Body of pancreas (tissue), 4 donors: ENCODE results near the gene TMEM14C. TPM values are rescaled to one million over a fixed set of nuclear protein-coding genes. Genes with fewer than 3 reads are reported as not detected.

ENCODE experiments used
- ATAC-seq: fragments of 150-250 bp; one replicate; pipeline ENCODE4 v1.9.1; 2016
- DNase-seq, 4 donors: peaks; one replicate each; pipeline ENCODE4 v3.0.0-alpha.2; 2019
- H3K27ac ChIP-seq, 4 donors: fragments of 200-600 bp; sonication (generic); 1 replicate in 3 of 4; 2 replicates in 1 of 4; pipeline versions ENCODE4 v1.5.1 to v1.6.1; 2016 to 2019; ENCODE audit warnings: mild to moderate bottlenecking in 1 of 4, mixed read lengths in 1 of 4, moderate library complexity in 1 of 4
- H3K27me3 ChIP-seq, 2 donors: fragments of 200-600 bp; sonication (generic); one replicate each; pipeline ENCODE4 v1.6.0; 2016; ENCODE audit warnings: mild to moderate bottlenecking in 1 of 2
- H3K36me3 ChIP-seq, 2 donors: fragments of 200-600 bp; sonication (generic); replicated peaks in 1 of 2; 2 replicates each; pipeline ENCODE4 v1.5.1; 2016; ENCODE audit warnings: low read depth in 2 of 2; ENCODE audit not compliant: insufficient read depth in 1 of 2
- H3K4me1 ChIP-seq: fragments of 200-600 bp; sonication (generic); one replicate; pipeline ENCODE4 v1.6.0; 2016
- H3K4me3 ChIP-seq, 2 donors: fragments of 200-600 bp; sonication (generic); 1 replicate in 1 of 2; 2 replicates in 1 of 2; pipeline ENCODE4 v1.5.1; 2016 to 2019
- H3K9me3 ChIP-seq, 3 donors: fragments of 200-600 bp; sonication (generic); 1 replicate in 2 of 3; 2 replicates in 1 of 3; pipeline ENCODE4 v1.5.1; 2016
- POLR2A ChIP-seq, 3 donors: fragments of 450-650 bp; IDR thresholded peaks; one replicate each; pipeline ENCODE4 v1.6.1; 2016; ENCODE audit warnings: antibody characterized with exemption in 3 of 3, mild to moderate bottlenecking in 2 of 3
- WGBS, 2 donors: methylation state at CpG; one replicate each; pipeline ENCODE4 v1.1.5; 2017; 5-methylcytosine and 5-hydroxymethylcytosine counted together
- intact Hi-C: fragments of 100-400 bp; cut with DNase I; formaldehyde crosslinking; loops from one replicate; pipeline ENCODE4 v1.15.1; 2023
- total RNA-seq, 2 donors: library from RNA; depleted of rRNA; stranded (reverse); fragments of >200 nt; gene quantifications; one replicate each; pipeline ENCODE4 v1.1.0, GENCODE V29; 2016
- TF ChIP-seq, protein P1 (sequence below), 7 experiments: fragments of 450-650 bp in 4 of 7; fragments of 200-600 bp in 3 of 7; sonication (generic) in 3 of 7; IDR thresholded peaks; one replicate each; pipeline ENCODE4 v1.5.1; 2016 to 2019; ENCODE audit warnings: antibody characterized with exemption in 7 of 7

TMEM14C gene
- total RNA-seq, 2 donors from 2014 or later: 31.6 to 61.0 TPM

DNA sequence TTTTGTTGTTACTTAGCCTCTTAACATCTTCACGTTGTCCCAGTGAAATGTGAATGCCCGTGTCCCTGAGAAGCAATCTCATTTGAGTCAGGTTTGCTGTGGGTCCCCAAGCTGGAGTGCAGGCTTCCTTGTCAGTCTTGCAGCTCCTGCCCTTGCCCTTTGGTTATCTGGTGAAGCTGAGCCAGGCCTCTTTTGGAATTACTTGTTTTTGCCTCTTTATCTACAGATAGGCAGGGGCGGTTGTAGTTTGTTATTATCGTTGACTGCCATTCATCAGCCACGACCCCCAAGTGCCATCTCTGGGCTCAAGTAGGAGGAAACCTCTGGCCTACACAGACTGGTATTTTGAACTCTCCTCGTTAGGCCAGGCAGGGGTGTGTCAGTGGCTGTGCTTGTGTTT lies 2.2 kb downstream of the TMEM14C start:
- TF ChIP-seq, protein P1, sequence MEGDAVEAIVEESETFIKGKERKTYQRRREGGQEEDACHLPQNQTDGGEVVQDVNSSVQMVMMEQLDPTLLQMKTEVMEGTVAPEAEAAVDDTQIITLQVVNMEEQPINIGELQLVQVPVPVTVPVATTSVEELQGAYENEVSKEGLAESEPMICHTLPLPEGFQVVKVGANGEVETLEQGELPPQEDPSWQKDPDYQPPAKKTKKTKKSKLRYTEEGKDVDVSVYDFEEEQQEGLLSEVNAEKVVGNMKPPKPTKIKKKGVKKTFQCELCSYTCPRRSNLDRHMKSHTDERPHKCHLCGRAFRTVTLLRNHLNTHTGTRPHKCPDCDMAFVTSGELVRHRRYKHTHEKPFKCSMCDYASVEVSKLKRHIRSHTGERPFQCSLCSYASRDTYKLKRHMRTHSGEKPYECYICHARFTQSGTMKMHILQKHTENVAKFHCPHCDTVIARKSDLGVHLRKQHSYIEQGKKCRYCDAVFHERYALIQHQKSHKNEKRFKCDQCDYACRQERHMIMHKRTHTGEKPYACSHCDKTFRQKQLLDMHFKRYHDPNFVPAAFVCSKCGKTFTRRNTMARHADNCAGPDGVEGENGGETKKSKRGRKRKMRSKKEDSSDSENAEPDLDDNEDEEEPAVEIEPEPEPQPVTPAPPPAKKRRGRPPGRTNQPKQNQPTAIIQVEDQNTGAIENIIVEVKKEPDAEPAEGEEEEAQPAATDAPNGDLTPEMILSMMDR (IDR thresholded peaks at IDR 0.05): no peak
- no peak for TF ChIP-seq POLR2A (IDR thresholded peaks at IDR 0.05)
- H3K27ac ChIP-seq: no peak overlapping the region
- no peaks in the 10 kb centered on the region for H3K9me3 ChIP-seq
- WGBS, 2 donors: 37 to 43% methylated on average over 6 of the region's 6 CpGs
- peaks cover 23% of the 10 kb centered on the region for H3K4me1 ChIP-seq
- ATAC-seq (no peak), DNase-seq (no peak)
- peaks cover 0 to 6% of the 10 kb centered on the region in 2 donors for H3K36me3 ChIP-seq
- intact Hi-C loops: no loop called here
- no peak overlapping the region for H3K4me3 ChIP-seq
- H3K27me3 ChIP-seq: no peaks in the 10 kb centered on the region

DNA sequence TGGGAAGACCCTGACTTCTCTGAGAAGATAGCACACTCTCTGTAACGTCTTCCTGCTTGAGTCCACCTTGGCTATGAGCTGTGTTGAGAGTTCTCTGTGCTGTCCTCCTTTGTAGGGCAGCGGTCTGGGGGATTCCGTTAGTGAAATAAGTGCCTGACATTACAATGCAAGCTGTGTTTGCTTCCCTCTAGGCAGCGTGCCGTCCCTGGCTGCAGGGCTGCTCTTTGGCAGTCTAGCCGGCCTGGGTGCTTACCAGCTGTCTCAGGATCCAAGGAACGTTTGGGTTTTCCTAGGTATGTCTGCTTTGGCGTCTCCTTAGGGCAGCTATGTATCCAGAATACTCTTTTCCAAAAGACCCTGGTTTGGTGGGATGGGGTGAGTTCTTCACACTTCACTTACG lies 2.8 kb downstream of the TMEM14C start:
- ATAC-seq (no peak), DNase-seq (no peak)
- 81 to 82% methylated on average over 8 to 9 of the region's 9 CpGs for WGBS, 2 donors
- H3K9me3 ChIP-seq: no peaks in the 10 kb centered on the region
- no peak overlapping the region for H3K4me3 ChIP-seq
- peaks cover 23% of the 10 kb centered on the region for H3K4me1 ChIP-seq
- peaks cover 0 to 6% of the 10 kb centered on the region in 2 donors for H3K36me3 ChIP-seq
- TF ChIP-seq POLR2A (IDR thresholded peaks at IDR 0.05): no peak
- TF ChIP-seq, protein P1 (IDR thresholded peaks at IDR 0.05): no peak
- no peak overlapping the region for H3K27ac ChIP-seq
- no peaks in the 10 kb centered on the region for H3K27me3 ChIP-seq
- intact Hi-C loops: no loop called here

DNA sequence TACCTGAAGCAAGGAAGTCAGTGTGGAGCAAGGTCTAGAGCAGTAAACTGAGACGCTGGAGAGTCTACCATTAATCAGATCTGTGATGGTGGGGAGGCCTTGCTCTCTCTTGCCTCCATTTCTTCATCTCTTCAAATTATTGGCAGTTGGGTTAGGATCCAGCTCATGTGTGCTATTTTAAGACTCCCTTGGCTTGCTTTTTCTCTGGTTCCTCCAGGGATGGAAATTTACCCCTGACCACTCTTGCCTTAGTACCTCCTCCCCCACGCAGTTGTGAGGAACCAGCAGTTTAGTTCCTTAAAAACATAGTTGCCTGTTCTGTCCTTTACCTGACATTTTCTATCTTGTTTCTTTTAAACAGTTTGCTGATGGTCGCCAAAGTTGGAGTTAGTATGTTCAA lies 7.4 kb downstream of the TMEM14C start:
- no peaks in the 10 kb centered on the region for H3K27me3 ChIP-seq
- H3K4me1 ChIP-seq: no peaks in the 10 kb centered on the region
- 71 to 77% methylated on average over 3 of the region's 3 CpGs for WGBS, 2 donors
- H3K36me3 ChIP-seq: peaks cover 0 to 11% of the 10 kb centered on the region in 2 donors
- DNase-seq (no peak), ATAC-seq (no peak)
- H3K9me3 ChIP-seq: no peaks in the 10 kb centered on the region
- H3K27ac ChIP-seq: no peak overlapping the region
- H3K4me3 ChIP-seq: no peak overlapping the region
- TF ChIP-seq POLR2A (IDR thresholded peaks at IDR 0.05): no peak
- TF ChIP-seq, protein P1 (IDR thresholded peaks at IDR 0.05): no peak
- intact Hi-C loops: no loop called here

DNA sequence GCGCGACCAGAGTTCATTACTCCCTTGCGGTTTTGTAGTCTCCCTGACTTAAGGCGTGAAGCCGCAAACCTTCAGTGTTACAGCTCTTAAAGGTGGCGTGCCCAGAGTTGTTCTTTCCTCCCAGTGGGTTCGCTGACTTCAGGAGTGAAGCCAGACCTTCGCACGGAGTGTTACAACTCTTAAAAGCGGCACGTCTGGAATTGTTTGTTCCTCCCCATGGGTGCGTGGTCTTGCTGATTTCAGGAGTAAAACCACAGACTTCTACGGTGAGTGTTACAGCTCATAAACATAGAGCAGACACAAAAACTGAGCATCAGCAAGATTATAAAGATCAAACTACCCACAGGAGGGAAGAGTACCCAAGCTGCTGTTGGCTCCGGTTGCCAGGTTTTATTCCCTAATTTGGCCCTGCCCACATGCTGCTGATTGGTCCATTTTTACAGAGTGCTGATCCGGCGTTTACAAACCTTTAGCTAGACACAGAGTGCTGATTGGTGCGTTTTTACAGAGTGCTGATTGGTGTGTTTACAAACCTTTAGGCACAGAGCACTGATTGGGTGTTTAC lies 10.4 kb downstream of the TMEM14C start:
- 93 to 94% methylated on average over 16 to 17 of the region's 17 CpGs for WGBS, 2 donors
- no peak overlapping the region for H3K27ac ChIP-seq

More for the DNA sequence above, 10.4 kb downstream of the TMEM14C start:
- DNase-seq (no peak), ATAC-seq (no peak)
- TF ChIP-seq, protein P1 (IDR thresholded peaks at IDR 0.05): no peak
- no peak for TF ChIP-seq POLR2A (IDR thresholded peaks at IDR 0.05)
- H3K9me3 ChIP-seq: no peaks in the 10 kb centered on the region
- no peak overlapping the region for H3K4me3 ChIP-seq
- H3K27me3 ChIP-seq: no peaks in the 10 kb centered on the region
- intact Hi-C loops: no loop called here
- no peaks in the 10 kb centered on the region for H3K4me1 ChIP-seq
- H3K36me3 ChIP-seq: peaks cover 0 to 11% of the 10 kb centered on the region in 2 donors
